ENCODE data around the gene ZHX3. TPM values are rescaled to one million over a fixed set of nuclear protein-coding genes. Genes with fewer than 3 reads are reported as not detected.
A peak's percentile ranks its signal among the peaks of the same experiment; 100 is the strongest.

The ZHX3 gene
- total and polyA plus RNA-seq, 10 of the 15 experiments (the other 5 are each of a cell fraction or from before 2014, with no cell fraction given), result 1.3 to 14.0 (median 5.0) TPM

GRCh38 chr20:41136680-41137613 is 180.6 kb downstream of the ZHX3 start, which contains the start of gene PLCG1 (continued):
- TF ChIP-seq SIX5 (IDR thresholded peaks at IDR 0.05; ENCODE audit: low read depth, low read length, severe bottlenecking) (no peak), PAX8 (IDR thresholded peaks at IDR 0.05) (no peak), E4F1 (IDR thresholded peaks at IDR 0.05; ENCODE audit: borderline replicate concordance, partially characterized antibody) (no peak), CBFB (IDR thresholded peaks at IDR 0.05; ENCODE audit: low read depth) (no peak), ATF3 (IDR thresholded peaks at IDR 0.05; ENCODE audit: borderline replicate concordance, extremely low read depth, low read depth, low read length) (no peak), YY1 (IDR thresholded peaks at IDR 0.05; ENCODE audit: low read depth, low read length) (peak; percentile 64), RUNX3 (IDR thresholded peaks at IDR 0.05; ENCODE audit: low read length) (no peak), SPI1 (IDR thresholded peaks at IDR 0.05; ENCODE audit: borderline replicate concordance, insufficient read depth, low read depth, low read length) (no peak), POLR2AphosphoS2 (IDR thresholded peaks at IDR 0.05; ENCODE audit: low read depth, low read length) (no peak), JUNB (IDR thresholded peaks at IDR 0.05) (no peak), ZNF217 (IDR thresholded peaks at IDR 0.05) (peak; percentile 80; the same call in 1 of the 2 replicates), EED (IDR thresholded peaks at IDR 0.05; ENCODE audit: low read depth) (no peak), SRF (IDR thresholded peaks at IDR 0.05; ENCODE audit: low read depth in 2 of 2, low read length in 2 of 2) (no peak), ZNF207 (IDR thresholded peaks at IDR 0.05; ENCODE audit: borderline replicate concordance) (peak; percentile 84; the same call in 1 of the 2 replicates), KDM1A (IDR thresholded peaks at IDR 0.05; ENCODE audit: borderline replicate concordance) (no peak), NR2F1 (conservative IDR thresholded peaks at IDR 0.05) (peak; percentile 21; the same call in 1 of the 2 replicates), ATF7 (IDR thresholded peaks at IDR 0.05; ENCODE audit: low read depth) (no peak)
- TF ChIP-seq, protein P1, sequence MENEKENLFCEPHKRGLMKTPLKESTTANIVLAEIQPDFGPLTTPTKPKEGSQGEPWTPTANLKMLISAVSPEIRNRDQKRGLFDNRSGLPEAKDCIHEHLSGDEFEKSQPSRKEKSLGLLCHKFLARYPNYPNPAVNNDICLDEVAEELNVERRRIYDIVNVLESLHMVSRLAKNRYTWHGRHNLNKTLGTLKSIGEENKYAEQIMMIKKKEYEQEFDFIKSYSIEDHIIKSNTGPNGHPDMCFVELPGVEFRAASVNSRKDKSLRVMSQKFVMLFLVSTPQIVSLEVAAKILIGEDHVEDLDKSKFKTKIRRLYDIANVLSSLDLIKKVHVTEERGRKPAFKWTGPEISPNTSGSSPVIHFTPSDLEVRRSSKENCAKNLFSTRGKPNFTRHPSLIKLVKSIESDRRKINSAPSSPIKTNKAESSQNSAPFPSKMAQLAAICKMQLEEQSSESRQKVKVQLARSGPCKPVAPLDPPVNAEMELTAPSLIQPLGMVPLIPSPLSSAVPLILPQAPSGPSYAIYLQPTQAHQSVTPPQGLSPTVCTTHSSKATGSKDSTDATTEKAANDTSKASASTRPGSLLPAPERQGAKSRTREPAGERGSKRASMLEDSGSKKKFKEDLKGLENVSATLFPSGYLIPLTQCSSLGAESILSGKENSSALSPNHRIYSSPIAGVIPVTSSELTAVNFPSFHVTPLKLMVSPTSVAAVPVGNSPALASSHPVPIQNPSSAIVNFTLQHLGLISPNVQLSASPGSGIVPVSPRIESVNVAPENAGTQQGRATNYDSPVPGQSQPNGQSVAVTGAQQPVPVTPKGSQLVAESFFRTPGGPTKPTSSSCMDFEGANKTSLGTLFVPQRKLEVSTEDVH (IDR thresholded peaks at IDR 0.05; ENCODE audit: low read depth, partially characterized antibody), result no peak
- TF ChIP-seq, protein P2, sequence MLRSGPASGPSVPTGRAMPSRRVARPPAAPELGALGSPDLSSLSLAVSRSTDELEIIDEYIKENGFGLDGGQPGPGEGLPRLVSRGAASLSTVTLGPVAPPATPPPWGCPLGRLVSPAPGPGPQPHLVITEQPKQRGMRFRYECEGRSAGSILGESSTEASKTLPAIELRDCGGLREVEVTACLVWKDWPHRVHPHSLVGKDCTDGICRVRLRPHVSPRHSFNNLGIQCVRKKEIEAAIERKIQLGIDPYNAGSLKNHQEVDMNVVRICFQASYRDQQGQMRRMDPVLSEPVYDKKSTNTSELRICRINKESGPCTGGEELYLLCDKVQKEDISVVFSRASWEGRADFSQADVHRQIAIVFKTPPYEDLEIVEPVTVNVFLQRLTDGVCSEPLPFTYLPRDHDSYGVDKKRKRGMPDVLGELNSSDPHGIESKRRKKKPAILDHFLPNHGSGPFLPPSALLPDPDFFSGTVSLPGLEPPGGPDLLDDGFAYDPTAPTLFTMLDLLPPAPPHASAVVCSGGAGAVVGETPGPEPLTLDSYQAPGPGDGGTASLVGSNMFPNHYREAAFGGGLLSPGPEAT (IDR thresholded peaks at IDR 0.05; ENCODE audit: low read depth), result no peak
- TF ChIP-seq, protein P3, sequence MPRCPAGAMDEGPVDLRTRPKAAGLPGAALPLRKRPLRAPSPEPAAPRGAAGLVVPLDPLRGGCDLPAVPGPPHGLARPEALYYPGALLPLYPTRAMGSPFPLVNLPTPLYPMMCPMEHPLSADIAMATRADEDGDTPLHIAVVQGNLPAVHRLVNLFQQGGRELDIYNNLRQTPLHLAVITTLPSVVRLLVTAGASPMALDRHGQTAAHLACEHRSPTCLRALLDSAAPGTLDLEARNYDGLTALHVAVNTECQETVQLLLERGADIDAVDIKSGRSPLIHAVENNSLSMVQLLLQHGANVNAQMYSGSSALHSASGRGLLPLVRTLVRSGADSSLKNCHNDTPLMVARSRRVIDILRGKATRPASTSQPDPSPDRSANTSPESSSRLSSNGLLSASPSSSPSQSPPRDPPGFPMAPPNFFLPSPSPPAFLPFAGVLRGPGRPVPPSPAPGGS (IDR thresholded peaks at IDR 0.05; ENCODE audit: borderline replicate concordance, insufficient read depth, low read depth, low read length, poor library complexity, severe bottlenecking), result no peak
